ENCODE results near the gene RNPC3. TPM values are rescaled to one million over a fixed set of nuclear protein-coding genes. Genes with fewer than 3 reads are reported as not detected.

Gene RNPC3
- total and polyA plus RNA-seq, 2 experiments from 2014 or later = 13.4 to 38.2 TPM

GRCh38 chr1:103547840-103548239 lies 22.3 kb downstream of the RNPC3 start:
- no peak for TF ChIP-seq CTCF (conservative IDR thresholded peaks at IDR 0.05; ENCODE audit: low read depth in 2 of 2)
- no peak for TF ChIP-seq ETS1 (IDR thresholded peaks at IDR 0.05)
- no peak for TF ChIP-seq ZNF462 (CRISPR knock-in tag; IDR thresholded peaks at IDR 0.05)
- no peak for TF ChIP-seq REST (IDR thresholded peaks at IDR 0.05; ENCODE audit: unreplicated experiment)
- TF ChIP-seq ZNF331 (CRISPR knock-in tag; IDR thresholded peaks at IDR 0.05; ENCODE audit: low read depth) = no peak
- no peak for TF ChIP-seq POLR2AphosphoS5 (IDR thresholded peaks at IDR 0.05; ENCODE audit: low read depth)
- no peak for TF ChIP-seq JUNB (IDR thresholded peaks at IDR 0.05; ENCODE audit: unreplicated experiment)
- TF ChIP-seq EZH2phosphoT487 (IDR thresholded peaks at IDR 0.05; ENCODE audit: unreplicated experiment) = no peak
- no peak for TF ChIP-seq EZH2 (IDR thresholded peaks at IDR 0.05; ENCODE audit: low read depth, unreplicated experiment)
- no peak for TF ChIP-seq STAT1 (IDR thresholded peaks at IDR 0.05; ENCODE audit: unreplicated experiment)
- no peak for TF ChIP-seq CREB1 (CRISPR knock-in tag; IDR thresholded peaks at IDR 0.05; ENCODE audit: low read depth)
- no peak for TF ChIP-seq ZNF114 (CRISPR knock-in tag; IDR thresholded peaks at IDR 0.05)
- no peak for TF ChIP-seq NANOG (IDR thresholded peaks at IDR 0.05; ENCODE audit: borderline replicate concordance)
- H3K79me2 ChIP-seq (replicated peaks; ENCODE audit: insufficient read depth) = no peaks in the 10 kb centered on the region
- peaks cover 18% of the 10 kb centered on the region; the same call in 1 of the 2 replicates for H3K36me3 ChIP-seq (ENCODE audit: insufficient read depth)
- H3K27me3 Mint-ChIP-seq (ENCODE audit: insufficient read depth, low read depth, poor library complexity) = no peaks in the 10 kb centered on the region
- H3K27me3 ChIP-seq (ENCODE audit: insufficient read depth) = no peaks in the 10 kb centered on the region
- H3K9me3 Mint-ChIP-seq = no peaks in the 10 kb centered on the region
- H3K9me2 ChIP-seq (ENCODE audit: insufficient read depth) = no peaks in the 10 kb centered on the region
- H4K20me1 ChIP-seq (replicated peaks; ENCODE audit: insufficient read depth) = no peaks in the 10 kb centered on the region
- H3K27ac ChIP-seq (ENCODE audit: low read depth) = no peak overlapping the region
- no peak overlapping the region for H2AFZ ChIP-seq
- no peaks in the 10 kb centered on the region for H3K4me1 Mint-ChIP-seq
- ATAC-seq = no peak
- H3K4me3 ChIP-seq = no peak overlapping the region
- H3K4me2 ChIP-seq = no peak overlapping the region
- H3K4me3 Mint-ChIP-seq = no peak overlapping the region
- H3K36me3 Mint-ChIP-seq (ENCODE audit: low read depth) = peaks cover 50% of the 10 kb centered on the region
- H3F3A ChIP-seq (replicated peaks; ENCODE audit: low read depth) = no peaks in the 10 kb centered on the region
- no peak for DNase-seq (ENCODE audit: low spot score)
- H3K27ac Mint-ChIP-seq = no peak overlapping the region
- H3K4me1 ChIP-seq (ENCODE audit: insufficient read depth) = no peaks in the 10 kb centered on the region
